K562 (cell line): ENCODE results near the gene B4GALT1. TPM values are rescaled to one million over a fixed set of nuclear protein-coding genes. Genes with fewer than 3 reads are reported as not detected.

Experiments used
- ATAC-seq: fragments of 200-7000 bp; cut with Tn5 transposase; 3 replicates; pipeline ENCODE4 v1.9.1; 2020; ENCODE audit warnings: moderate library complexity
- BruUV-seq: library from RNA; stranded (reverse); fragments of 400-500 nt; replicated peaks from 2 replicates; lab custom pipeline; 2021; lab: Mats Ljungman, UMichigan
- CTCF ChIA-PET: fragments of 300-600 bp; formaldehyde crosslinking; extraction: SDS; loops from one replicate; lab custom pipeline; 2021; ENCODE audit warnings: low intra/inter-chr PET ratio; lab: Yijun Ruan, JAX
- POLR2A ChIA-PET: fragments of 300-600, 350-650 bp; sonication (Branson Sonifier 250); formaldehyde crosslinking; extraction: SDS; loops from one replicate; lab custom pipeline; 2021; ENCODE audit warnings: antibody characterized with exemption, inconsistent platforms; lab: Yijun Ruan, JAX
- DNase-seq, 4 experiments: peaks; one replicate each; pipeline versions ENCODE4 v3.0.0 to v3.0.0-alpha.2; 2011 to 2018; ENCODE audit warnings: low spot score in 3 of 4, mixed read lengths in 3 of 4; ENCODE audit errors: extremely low read depth in 1 of 4
- FAIRE-seq: peaks from 2 replicates; lab custom pipeline; 2011; peaks lifted over from hg19 to GRCh38; lab: Jason Lieb, UNC
- H2AFZ ChIP-seq: 2 replicates; pipeline ENCODE4 v1.6.0; 2011; ENCODE audit warnings: low read depth, low read length, control low read depth, inconsistent platforms
- H3K27ac ChIP-seq: fragments of 200-600 bp; 3 replicates; pipeline ENCODE4 v1.8.0; 2011; ENCODE audit warnings: low read depth, mild to moderate bottlenecking, control low read depth, inconsistent platforms, low read length, moderate library complexity, mixed read lengths; ENCODE audit errors: extremely low read depth
- H3K27me3 ChIP-seq, 2 experiments: fragments of 300-600 bp in 1 of 2; 2 replicates in 1 of 2; 3 replicates in 1 of 2; pipeline versions ENCODE4 v1.6.0 to v1.8.0; 2011; ENCODE audit warnings: inconsistent platforms in 2 of 2, low read length in 2 of 2, mild to moderate bottlenecking in 1 of 2, mixed read lengths in 1 of 2, moderate library complexity in 1 of 2; ENCODE audit not compliant: control insufficient read depth in 2 of 2, insufficient read depth in 2 of 2
- H3K36me3 ChIP-seq: fragments of 300-600 bp; 3 replicates; pipeline ENCODE4 v1.8.0; 2011; ENCODE audit warnings: mild to moderate bottlenecking, low read length, inconsistent platforms; ENCODE audit not compliant: control insufficient read depth, insufficient read depth
- H3K4me1 ChIP-seq, 2 experiments: fragments of 200-600 bp in 1 of 2; replicated peaks in 1 of 2; 2 replicates in 1 of 2; 3 replicates in 1 of 2; pipeline versions ENCODE4 v1.5.1 to v1.8.0; 2011; ENCODE audit warnings: inconsistent platforms in 2 of 2, low read length in 2 of 2, mild to moderate bottlenecking in 1 of 2, mixed read lengths in 1 of 2, moderate library complexity in 1 of 2; ENCODE audit not compliant: control insufficient read depth in 2 of 2, insufficient read depth in 2 of 2
- H3K4me2 ChIP-seq: 2 replicates; pipeline ENCODE4 v1.6.1; 2011; ENCODE audit warnings: low read length, control low read depth, inconsistent platforms, mixed read lengths; ENCODE audit not compliant: insufficient read depth
- H3K4me3 ChIP-seq: fragments of 200-600 bp; sonication (generic), shearing (Covaris generic); 2 replicates; pipeline ENCODE4 v1.5.1; 2016; ENCODE audit warnings: control low read depth, inconsistent platforms
- H3K79me2 ChIP-seq: fragments of 200-600 bp; 3 replicates; pipeline ENCODE4 v1.8.0; 2011; ENCODE audit warnings: low read length, inconsistent platforms; ENCODE audit not compliant: control insufficient read depth, insufficient read depth
- H3K9ac ChIP-seq, 2 experiments: 2 replicates each; pipeline versions ENCODE4 v1.6.0 to v1.6.1; 2011; ENCODE audit warnings: low read depth in 2 of 2, low read length in 2 of 2, control low read depth in 1 of 2, inconsistent platforms in 1 of 2, mild to moderate bottlenecking in 1 of 2, mixed read lengths in 1 of 2; ENCODE audit not compliant: insufficient read depth in 1 of 2
- H3K9me1 ChIP-seq: one replicate; pipeline ENCODE4 v1.6.0; 2011; ENCODE audit warnings: inconsistent platforms, mild to moderate bottlenecking, low read length, moderate library complexity; ENCODE audit not compliant: control insufficient read depth, insufficient read depth
- H3K9me3 ChIP-seq: replicated peaks from 2 replicates; pipeline ENCODE4 v1.5.1; 2011; ENCODE audit warnings: low read depth, low read length, inconsistent platforms; ENCODE audit not compliant: control insufficient read depth, insufficient read depth
- H4K20me1 ChIP-seq: replicated peaks from 2 replicates; pipeline ENCODE4 v1.6.1; 2011; ENCODE audit warnings: low read length, inconsistent platforms, mixed read lengths; ENCODE audit not compliant: control insufficient read depth, insufficient read depth
- HDGF ChIP-seq: fragments of 450-650 bp; IDR thresholded peaks from 2 replicates; pipeline ENCODE4 v1.6.1; 2016
- RAD21 ChIP-seq, 2 experiments: fragments of 250-450 bp in 1 of 2; fragments of 450-650 bp in 1 of 2; sonication (Bioruptor Pico) in 1 of 2; formaldehyde crosslinking in 1 of 2; IDR thresholded peaks in 1 of 2; conservative IDR thresholded peaks in 1 of 2; 2 replicates each; pipeline versions ENCODE4 v1.4.0 to v1.8.0; 2020 to 2022; ENCODE audit warnings: mild to moderate bottlenecking in 2 of 2, moderate library complexity in 1 of 2
- WGBS: fragments of 100-300 bp; shearing (Covaris generic); methylation state at CpG from one replicate; pipeline ENCODE4 v1.1.6; 2016; ENCODE audit warnings: low coverage, mixed read lengths; ENCODE audit not compliant: insufficient coverage; ENCODE audit errors: missing lambda C conversion rate; 5-methylcytosine and 5-hydroxymethylcytosine counted together
- in situ Hi-C: fragments of 300-500 bp; cut with MboI; formaldehyde crosslinking; loops from 4 replicates; pipeline ENCODE4 v1.15.0; 2018; ENCODE audit warnings: inconsistent platforms, mixed read lengths
- intact Hi-C: fragments of 100-400 bp; cut with micrococcal nuclease; formaldehyde crosslinking; loops from 2 replicates; pipeline ENCODE4 v1.14.2; 2022
- polyA plus RNA-seq, 8 experiments: library from polyadenylated mRNA; depleted of rRNA in 4 of 8; stranded (reverse) in 5 of 8; unstranded in 3 of 8; fragments of >200 nt; fragmentation: Nextera tagmentation in 2 of 8; fragmentation: Illumina TruSeq in 1 of 8; extraction: Ambion mirVana in 2 of 8; extraction: Trizol in 1 of 8; gene quantifications; 2 replicates each; pipeline versions ENCODE4 v1.2.1 to v1.2.3, GENCODE V29; 2011 to 2014; ENCODE audit warnings: inconsistent platforms in 1 of 8, missing spikeins in 1 of 8
- total RNA-seq, 7 experiments: library from RNA; depleted of rRNA in 6 of 7; stranded (reverse); fragments of >200 nt in 6 of 7; fragmentation: Illumina TruSeq in 2 of 7; extraction: Trizol in 2 of 7; gene quantifications; 2 replicates each; pipeline versions ENCODE4 v1.2.1 to v1.2.3, GENCODE V29; 2011 to 2021; ENCODE audit warnings: low replicate concordance in 1 of 7
- TF ChIP-seq, protein P1 (sequence below), 2 experiments: fragments of 450-650 bp; formaldehyde crosslinking in 1 of 2; IDR thresholded peaks; 2 replicates each; pipeline versions ENCODE4 v1.4.0 to v1.6.1; 2014 to 2020; ENCODE audit warnings: mild to moderate bottlenecking in 2 of 2, borderline replicate concordance in 1 of 2, low read depth in 1 of 2
- TF ChIP-seq, protein P2 (sequence below): fragments of 450-650 bp; IDR thresholded peaks from 2 replicates; pipeline ENCODE4 v1.6.1; 2016
- TF ChIP-seq, protein P3 (sequence below), 3 experiments: IDR thresholded peaks in 2 of 3; conservative IDR thresholded peaks in 1 of 3; 2 replicates each; pipeline ENCODE4 v1.5.1; 2011 to 2012; ENCODE audit warnings: low read length in 3 of 3, mild to moderate bottlenecking in 3 of 3, control low read depth in 2 of 3, improper control_type of control experiment in 1 of 3, inconsistent platforms in 1 of 3, low read depth in 1 of 3, mixed read lengths in 1 of 3, moderate library complexity in 1 of 3; ENCODE audit not compliant: insufficient read depth in 2 of 3

The B4GALT1 gene
- total and polyA plus RNA-seq, 9 of the 15 experiments (the other 6 are each of a cell fraction or from before 2014, with no cell fraction given): 4.1 to 26.8 (median 7.1) TPM

DNA sequence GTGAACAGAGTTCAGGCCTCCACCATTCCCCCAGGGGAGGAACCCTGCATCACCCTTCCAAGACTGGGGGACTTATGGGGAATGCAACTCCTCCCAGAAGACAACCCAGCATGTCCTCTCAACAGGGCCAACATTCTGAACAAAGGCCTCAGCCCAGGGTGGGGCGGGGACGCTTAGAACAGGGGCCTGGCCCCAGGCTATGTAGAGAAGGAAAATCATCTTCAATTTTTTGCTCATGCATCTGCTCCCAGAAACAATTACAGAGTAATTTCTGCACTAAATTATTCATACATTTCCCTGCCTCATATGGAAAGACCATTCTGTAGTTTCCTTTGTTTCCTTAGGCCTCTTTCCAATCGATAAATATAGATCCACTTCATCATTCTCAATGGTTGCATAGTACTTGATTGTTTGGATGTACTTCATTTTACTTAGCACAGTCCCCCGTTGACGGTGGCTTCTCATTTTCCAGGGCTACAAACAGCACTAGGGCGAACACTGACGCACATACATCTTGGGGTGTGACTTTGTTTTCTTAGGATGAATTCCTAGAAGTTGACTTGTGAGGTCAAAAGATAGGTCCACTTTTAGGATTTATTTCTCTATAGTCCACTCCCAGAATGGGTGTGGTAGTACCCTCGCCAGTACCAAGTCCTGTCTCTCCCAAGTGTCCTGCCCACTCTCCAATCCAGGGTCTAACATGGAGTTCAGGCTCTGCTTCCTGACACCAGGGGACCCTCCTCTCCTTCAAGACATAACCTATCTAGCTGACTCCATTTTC lies 63.4 kb downstream of the B4GALT1 start:
- H3K9me1 ChIP-seq: no peaks in the 10 kb centered on the region
- ATAC-seq (peak; percentile 47; the same call in 2 of the 3 replicates), DNase-seq (peak in 1 of 4 experiments; percentile 17), FAIRE-seq (no peak)
- no peak overlapping the region for H3K9ac ChIP-seq
- 0 out of 2 replicates have a peak overlapping the region, but pooled peaks have one; percentile 9 for H2AFZ ChIP-seq
- intact Hi-C loops (no loop called here), in situ Hi-C loops (loop anchor here (10.0 kb wide), 1 partner anchor 131 kb away; no protein-coding TSS in a partner anchor)
- ChIA-PET CTCF (no interaction called here), POLR2A (no interaction called here)
- H3K4me2 ChIP-seq: no peak overlapping the region
- H3K79me2 ChIP-seq: no peaks in the 10 kb centered on the region
- H4K20me1 ChIP-seq: no peaks in the 10 kb centered on the region
- no peaks in the 10 kb centered on the region for H3K36me3 ChIP-seq
- H3K4me3 ChIP-seq: no peak overlapping the region
- no peaks in the 10 kb centered on the region for H3K27me3 ChIP-seq
- H3K4me1 ChIP-seq: peaks cover 3 to 6% of the 10 kb centered on the region in 2 experiments; a peak in 2 of 5 replicates
- BruUV-seq: no TSS peak
- TF ChIP-seq, protein P1, sequence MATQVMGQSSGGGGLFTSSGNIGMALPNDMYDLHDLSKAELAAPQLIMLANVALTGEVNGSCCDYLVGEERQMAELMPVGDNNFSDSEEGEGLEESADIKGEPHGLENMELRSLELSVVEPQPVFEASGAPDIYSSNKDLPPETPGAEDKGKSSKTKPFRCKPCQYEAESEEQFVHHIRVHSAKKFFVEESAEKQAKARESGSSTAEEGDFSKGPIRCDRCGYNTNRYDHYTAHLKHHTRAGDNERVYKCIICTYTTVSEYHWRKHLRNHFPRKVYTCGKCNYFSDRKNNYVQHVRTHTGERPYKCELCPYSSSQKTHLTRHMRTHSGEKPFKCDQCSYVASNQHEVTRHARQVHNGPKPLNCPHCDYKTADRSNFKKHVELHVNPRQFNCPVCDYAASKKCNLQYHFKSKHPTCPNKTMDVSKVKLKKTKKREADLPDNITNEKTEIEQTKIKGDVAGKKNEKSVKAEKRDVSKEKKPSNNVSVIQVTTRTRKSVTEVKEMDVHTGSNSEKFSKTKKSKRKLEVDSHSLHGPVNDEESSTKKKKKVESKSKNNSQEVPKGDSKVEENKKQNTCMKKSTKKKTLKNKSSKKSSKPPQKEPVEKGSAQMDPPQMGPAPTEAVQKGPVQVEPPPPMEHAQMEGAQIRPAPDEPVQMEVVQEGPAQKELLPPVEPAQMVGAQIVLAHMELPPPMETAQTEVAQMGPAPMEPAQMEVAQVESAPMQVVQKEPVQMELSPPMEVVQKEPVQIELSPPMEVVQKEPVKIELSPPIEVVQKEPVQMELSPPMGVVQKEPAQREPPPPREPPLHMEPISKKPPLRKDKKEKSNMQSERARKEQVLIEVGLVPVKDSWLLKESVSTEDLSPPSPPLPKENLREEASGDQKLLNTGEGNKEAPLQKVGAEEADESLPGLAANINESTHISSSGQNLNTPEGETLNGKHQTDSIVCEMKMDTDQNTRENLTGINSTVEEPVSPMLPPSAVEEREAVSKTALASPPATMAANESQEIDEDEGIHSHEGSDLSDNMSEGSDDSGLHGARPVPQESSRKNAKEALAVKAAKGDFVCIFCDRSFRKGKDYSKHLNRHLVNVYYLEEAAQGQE (IDR thresholded peaks at IDR 0.05; ENCODE audit: borderline replicate concordance): peak; percentile 40; the same call in 1 of the 2 replicates
- TF ChIP-seq, protein P1 (CRISPR knock-in tag; IDR thresholded peaks at IDR 0.05; ENCODE audit: low read depth): no peak
- TF ChIP-seq RAD21 (CRISPR knock-in tag; conservative IDR thresholded peaks at IDR 0.05 in 1 of 2, IDR thresholded peaks at IDR 0.05 in 1 of 2) (peak; percentile 20 to 60; a peak in 3 of 4 replicates), HDGF (no peak)
- TF ChIP-seq, protein P2, sequence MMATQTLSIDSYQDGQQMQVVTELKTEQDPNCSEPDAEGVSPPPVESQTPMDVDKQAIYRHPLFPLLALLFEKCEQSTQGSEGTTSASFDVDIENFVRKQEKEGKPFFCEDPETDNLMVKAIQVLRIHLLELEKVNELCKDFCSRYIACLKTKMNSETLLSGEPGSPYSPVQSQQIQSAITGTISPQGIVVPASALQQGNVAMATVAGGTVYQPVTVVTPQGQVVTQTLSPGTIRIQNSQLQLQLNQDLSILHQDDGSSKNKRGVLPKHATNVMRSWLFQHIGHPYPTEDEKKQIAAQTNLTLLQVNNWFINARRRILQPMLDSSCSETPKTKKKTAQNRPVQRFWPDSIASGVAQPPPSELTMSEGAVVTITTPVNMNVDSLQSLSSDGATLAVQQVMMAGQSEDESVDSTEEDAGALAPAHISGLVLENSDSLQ: no peak
- TF ChIP-seq, protein P3, sequence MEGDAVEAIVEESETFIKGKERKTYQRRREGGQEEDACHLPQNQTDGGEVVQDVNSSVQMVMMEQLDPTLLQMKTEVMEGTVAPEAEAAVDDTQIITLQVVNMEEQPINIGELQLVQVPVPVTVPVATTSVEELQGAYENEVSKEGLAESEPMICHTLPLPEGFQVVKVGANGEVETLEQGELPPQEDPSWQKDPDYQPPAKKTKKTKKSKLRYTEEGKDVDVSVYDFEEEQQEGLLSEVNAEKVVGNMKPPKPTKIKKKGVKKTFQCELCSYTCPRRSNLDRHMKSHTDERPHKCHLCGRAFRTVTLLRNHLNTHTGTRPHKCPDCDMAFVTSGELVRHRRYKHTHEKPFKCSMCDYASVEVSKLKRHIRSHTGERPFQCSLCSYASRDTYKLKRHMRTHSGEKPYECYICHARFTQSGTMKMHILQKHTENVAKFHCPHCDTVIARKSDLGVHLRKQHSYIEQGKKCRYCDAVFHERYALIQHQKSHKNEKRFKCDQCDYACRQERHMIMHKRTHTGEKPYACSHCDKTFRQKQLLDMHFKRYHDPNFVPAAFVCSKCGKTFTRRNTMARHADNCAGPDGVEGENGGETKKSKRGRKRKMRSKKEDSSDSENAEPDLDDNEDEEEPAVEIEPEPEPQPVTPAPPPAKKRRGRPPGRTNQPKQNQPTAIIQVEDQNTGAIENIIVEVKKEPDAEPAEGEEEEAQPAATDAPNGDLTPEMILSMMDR (IDR thresholded peaks at IDR 0.05 in 2 of 3, conservative IDR thresholded peaks at IDR 0.05 in 1 of 3; ENCODE audit: insufficient read depth in 2 of 3, low read depth in 1 of 3, low read length in 3 of 3): peak; percentile 23 to 46 (median 29); a peak in 3 of 6 replicates
- H3K27ac ChIP-seq: no peak overlapping the region
- H3K9me3 ChIP-seq: no peaks in the 10 kb centered on the region
- 65% methylated on average over 8 of the region's 8 CpGs for WGBS
